GM08714 (cell line): Measurements from ENCODE around the gene RAB40C.

Experiments used
- H3K4me3 ChIP-seq: fragments of 200-500 bp; sonication (Bioruptor generic); 2 replicates; pipeline ENCODE4 v1.5.1; 2014; ENCODE audit warnings: mild to moderate bottlenecking, low read length, inconsistent platforms
- ZNF274 ChIP-seq: IDR thresholded peaks from 2 replicates; pipeline ENCODE4 v1.6.1; 2012; ENCODE audit warnings: mild to moderate bottlenecking, low read depth, low read length

The RAB40C gene

GRCh38 chr16:676565-676902, 86.7 kb downstream of the RAB40C start:
- TF ChIP-seq ZNF274: no peak
- no peak overlapping the region for H3K4me3 ChIP-seq

- H3K4me3 ChIP-seq: no peak overlapping the region
- TF ChIP-seq ZNF274: no peak
Observed at GRCh38 chr16:676913-677312, 87.0 kb downstream of the RAB40C start.

- no peak overlapping the region for H3K4me3 ChIP-seq
Observed at GRCh38 chr16:677316-678190, 87.7 kb downstream of the RAB40C start.

GRCh38 chr16:678209-678857, 88.5 kb downstream of the RAB40C start:
- no peak overlapping the region for H3K4me3 ChIP-seq
- no peak for TF ChIP-seq ZNF274

More at GRCh38 chr16:677316-678190, 87.7 kb downstream of the RAB40C start:
- no peak for TF ChIP-seq ZNF274
